Keratinocyte (primary cell): ENCODE data around the gene METTL25B. TPM values are rescaled to one million over a fixed set of nuclear protein-coding genes. Genes with fewer than 3 reads are reported as not detected.

Source experiments
- DNase-seq: peaks from one replicate; pipeline ENCODE4 v3.0.0-alpha.2; 2011; ENCODE audit warnings: low read depth, missing footprints, low spot score
- FAIRE-seq: peaks from 2 replicates; lab custom pipeline; 2011; peaks lifted over from hg19 to GRCh38; lab: Jason Lieb, UNC
- H2AFZ ChIP-seq: 2 replicates; pipeline ENCODE4 v1.6.0; 2012; ENCODE audit warnings: low read length, control low read depth, inconsistent platforms; ENCODE audit not compliant: control insufficient read depth
- H3K27ac ChIP-seq: 2 replicates; pipeline ENCODE4 v1.5.1; 2011; ENCODE audit warnings: low read length; ENCODE audit not compliant: control insufficient read depth, insufficient read depth
- H3K27me3 ChIP-seq: 3 replicates; pipeline ENCODE4 v1.6.0; 2011; ENCODE audit warnings: low read length; ENCODE audit not compliant: control insufficient read depth, insufficient read depth; ENCODE audit errors: extremely low read depth
- H3K36me3 ChIP-seq, 2 experiments: 2 replicates in 1 of 2; 3 replicates in 1 of 2; pipeline ENCODE4 v1.5.1; 2011; ENCODE audit warnings: low read length in 2 of 2, mild to moderate bottlenecking in 1 of 2; ENCODE audit not compliant: control insufficient read depth in 2 of 2, insufficient read depth in 2 of 2; ENCODE audit errors: extremely low read depth in 1 of 2
- H3K4me1 ChIP-seq: 3 replicates; pipeline ENCODE4 v1.5.1; 2011; ENCODE audit warnings: low read length; ENCODE audit not compliant: control insufficient read depth, insufficient read depth; ENCODE audit errors: extremely low read depth
- H3K4me2 ChIP-seq: 3 replicates; pipeline ENCODE4 v1.6.0; 2011; ENCODE audit warnings: low read depth, low read length; ENCODE audit not compliant: control insufficient read depth, insufficient read depth; ENCODE audit errors: extremely low read depth
- H3K4me3 ChIP-seq, 3 experiments: fragments of 200-600 bp in 1 of 3; sonication (generic) in 1 of 3; 2 replicates in 2 of 3; 3 replicates in 1 of 3; pipeline ENCODE4 v1.5.1; 2011 to 2016; ENCODE audit warnings: low read length in 3 of 3, mild to moderate bottlenecking in 3 of 3, control low read depth in 2 of 3, inconsistent platforms in 1 of 3, low read depth in 1 of 3, mixed read lengths in 1 of 3, mixed run types in 1 of 3, moderate library complexity in 1 of 3; ENCODE audit not compliant: control insufficient read depth in 2 of 3, insufficient read depth in 2 of 3; ENCODE audit errors: extremely low read depth in 1 of 3
- H3K79me2 ChIP-seq: 2 replicates; pipeline ENCODE4 v1.6.0; 2012; ENCODE audit warnings: low read length; ENCODE audit not compliant: control insufficient read depth, insufficient read depth
- H3K9ac ChIP-seq: 3 replicates; pipeline ENCODE4 v1.6.0; 2011; ENCODE audit warnings: low read length; ENCODE audit not compliant: control insufficient read depth, insufficient read depth; ENCODE audit errors: extremely low read depth
- H3K9me1 ChIP-seq: 3 replicates; pipeline ENCODE4 v1.6.0; 2011; ENCODE audit warnings: low read length; ENCODE audit not compliant: control insufficient read depth, insufficient read depth; ENCODE audit errors: extremely low read depth
- H3K9me3 ChIP-seq: 2 replicates; pipeline ENCODE4 v1.5.1; 2012; ENCODE audit warnings: low read depth, low read length; ENCODE audit not compliant: control insufficient read depth
- H4K20me1 ChIP-seq: 3 replicates; pipeline ENCODE4 v1.6.0; 2011; ENCODE audit warnings: low read length; ENCODE audit not compliant: control insufficient read depth, insufficient read depth; ENCODE audit errors: extremely low read depth
- EZH2 ChIP-seq: IDR thresholded peaks from one replicate; pipeline ENCODE4 v1.6.1; 2012; ENCODE audit warnings: inconsistent platforms, mild to moderate bottlenecking, low read length, moderate library complexity
- dilution Hi-C: fragments of 300-500 bp; cut with MboI; formaldehyde crosslinking; loops from one replicate; pipeline ENCODE4 v1.7.0; 2020; ENCODE audit warnings: low sequenced_read_pairs; ENCODE audit not compliant: extremely low pct_ligation_motif_present
- polyA plus RNA-seq, 5 experiments: library from polyadenylated mRNA; depleted of rRNA in 3 of 5; stranded (reverse) in 3 of 5; stranded (forward) in 1 of 5; unstranded in 1 of 5; fragments of >200 nt; gene quantifications; 1 replicate in 1 of 5; 2 replicates in 3 of 5; 3 replicates in 1 of 5; pipeline versions ENCODE4 v1.2.1 to v1.2.3, GENCODE V29; 2011 to 2012; ENCODE audit warnings: missing spikeins in 2 of 5, low read depth in 1 of 5, low replicate concordance in 1 of 5
- TF ChIP-seq, protein P1 (sequence below), 3 experiments: IDR thresholded peaks in 1 of 3; conservative IDR thresholded peaks in 1 of 3; optimal IDR thresholded peaks in 1 of 3; 2 replicates in 2 of 3; 3 replicates in 1 of 3; pipeline versions ENCODE3 to v1.5.1; 2011; ENCODE audit warnings: low read length in 3 of 3, mild to moderate bottlenecking in 3 of 3, moderate library complexity in 2 of 3, control low read depth in 1 of 3, inconsistent platforms in 1 of 3; ENCODE audit not compliant: insufficient read depth in 2 of 3; ENCODE audit errors: extremely low read depth in 1 of 3

The METTL25B gene
- polyA plus RNA-seq, 1 donor (not counting 4 experiments of a cell fraction or from before 2014, with no cell fraction given), result 6.0 TPM

DNA sequence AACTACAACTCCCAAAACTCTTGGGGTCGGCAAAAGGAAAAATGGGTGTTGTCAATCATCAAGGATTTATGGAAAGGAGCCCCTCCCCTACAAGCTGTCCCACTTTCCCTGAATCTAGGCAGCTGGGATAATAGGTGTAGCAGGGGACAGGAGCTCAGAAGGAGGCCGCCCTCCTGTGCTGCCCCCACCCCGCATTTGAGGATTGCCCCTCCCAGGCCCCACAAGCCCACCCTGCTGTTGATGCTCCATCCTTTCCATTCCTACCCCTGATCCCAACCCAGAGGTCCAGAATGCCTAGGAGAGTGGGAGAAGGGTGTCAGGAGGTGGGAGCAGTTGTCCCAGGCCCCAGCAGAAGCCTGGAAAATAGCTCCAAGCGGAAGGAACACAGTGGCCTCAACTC is 14.5 kb downstream of the METTL25B start:
- Histone ChIP-seq H3K4me3 (no peak overlapping the region), H3K27ac (no peak overlapping the region)
- dilution Hi-C loops, result no loop called here

DNA sequence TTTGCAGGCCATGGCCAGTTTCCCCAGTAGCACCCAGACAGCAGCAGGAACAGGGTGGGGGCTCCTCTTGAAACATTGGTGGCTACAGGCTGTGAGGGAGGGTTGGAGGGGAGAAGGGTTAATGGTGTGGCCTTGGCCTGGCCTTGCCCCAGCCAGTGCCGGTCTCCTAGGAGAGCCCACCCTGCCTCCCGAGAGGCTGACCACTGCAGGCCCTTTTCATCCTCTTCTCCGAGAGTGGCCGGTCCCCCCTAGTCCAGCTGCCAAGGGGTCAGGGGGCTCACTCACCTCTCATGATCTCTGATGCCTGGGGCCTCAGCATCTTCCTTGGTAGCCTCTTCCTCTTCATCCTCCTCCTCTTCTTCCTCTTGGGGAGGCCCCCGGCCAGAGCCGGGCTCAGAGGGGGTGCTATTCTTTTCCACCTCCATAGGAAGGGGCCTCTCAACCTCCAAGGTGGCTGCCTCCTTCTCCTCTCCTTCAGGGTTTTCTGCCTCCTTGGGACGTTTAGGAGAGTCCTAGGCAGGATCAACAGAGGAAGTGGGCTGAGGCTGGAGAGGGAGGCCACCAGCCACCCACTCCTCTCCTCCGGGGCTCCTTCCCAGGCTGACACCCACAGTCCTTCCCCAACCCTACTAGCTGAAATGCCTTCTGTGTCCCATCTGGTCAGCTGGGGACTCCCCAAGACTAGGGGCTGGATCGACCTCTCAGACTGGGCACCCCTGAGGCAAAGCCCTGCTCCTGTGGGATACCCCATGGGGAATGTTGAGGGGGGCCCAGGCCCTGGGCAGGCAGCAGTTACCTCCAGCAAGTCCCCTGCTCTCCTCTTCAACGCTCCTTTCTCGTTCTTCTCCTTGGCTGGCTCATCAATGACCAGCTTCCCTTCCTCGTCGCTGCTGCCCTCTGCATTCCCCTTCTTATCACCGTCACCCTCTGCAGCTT is 15.4 kb downstream of the METTL25B start:
- dilution Hi-C loops, result no loop called here

More for the DNA sequence above, 14.5 kb downstream of the METTL25B start:
- Histone ChIP-seq H3K9me3 (no peaks in the 10 kb centered on the region), H3K9ac (no peak overlapping the region), H3K36me3 (peaks cover 25 to 34% of the 10 kb centered on the region in 2 experiments), H3K79me2 (peaks cover 57% of the 10 kb centered on the region), H2AFZ (no peak overlapping the region), H4K20me1 (no peaks in the 10 kb centered on the region), H3K27me3 (no peaks in the 10 kb centered on the region), H3K4me1 (peaks cover 24% of the 10 kb centered on the region), H3K9me1 (no peaks in the 10 kb centered on the region), H3K4me2 (no peak overlapping the region)
- TF ChIP-seq, protein P1, sequence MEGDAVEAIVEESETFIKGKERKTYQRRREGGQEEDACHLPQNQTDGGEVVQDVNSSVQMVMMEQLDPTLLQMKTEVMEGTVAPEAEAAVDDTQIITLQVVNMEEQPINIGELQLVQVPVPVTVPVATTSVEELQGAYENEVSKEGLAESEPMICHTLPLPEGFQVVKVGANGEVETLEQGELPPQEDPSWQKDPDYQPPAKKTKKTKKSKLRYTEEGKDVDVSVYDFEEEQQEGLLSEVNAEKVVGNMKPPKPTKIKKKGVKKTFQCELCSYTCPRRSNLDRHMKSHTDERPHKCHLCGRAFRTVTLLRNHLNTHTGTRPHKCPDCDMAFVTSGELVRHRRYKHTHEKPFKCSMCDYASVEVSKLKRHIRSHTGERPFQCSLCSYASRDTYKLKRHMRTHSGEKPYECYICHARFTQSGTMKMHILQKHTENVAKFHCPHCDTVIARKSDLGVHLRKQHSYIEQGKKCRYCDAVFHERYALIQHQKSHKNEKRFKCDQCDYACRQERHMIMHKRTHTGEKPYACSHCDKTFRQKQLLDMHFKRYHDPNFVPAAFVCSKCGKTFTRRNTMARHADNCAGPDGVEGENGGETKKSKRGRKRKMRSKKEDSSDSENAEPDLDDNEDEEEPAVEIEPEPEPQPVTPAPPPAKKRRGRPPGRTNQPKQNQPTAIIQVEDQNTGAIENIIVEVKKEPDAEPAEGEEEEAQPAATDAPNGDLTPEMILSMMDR (optimal IDR thresholded peaks at IDR 0.05 in 1 of 3, IDR thresholded peaks at IDR 0.05 in 1 of 3, conservative IDR thresholded peaks at IDR 0.05 in 1 of 3; ENCODE audit: extremely low read depth in 1 of 3, insufficient read depth in 2 of 3, low read length in 3 of 3), result no peak
- TF ChIP-seq EZH2, result no peak
- FAIRE-seq (no peak), DNase-seq (no peak)

More for the DNA sequence above, 15.4 kb downstream of the METTL25B start:
- no peak overlapping the region for H3K27ac ChIP-seq
- DNase-seq (no peak), FAIRE-seq (no peak)
- H3K4me1 ChIP-seq, result peaks cover 32% of the 10 kb centered on the region
- no peak overlapping the region for H3K9ac ChIP-seq
- no peak overlapping the region for H3K4me3 ChIP-seq
- no peak for TF ChIP-seq EZH2
- TF ChIP-seq, protein P1 (optimal IDR thresholded peaks at IDR 0.05 in 1 of 3, IDR thresholded peaks at IDR 0.05 in 1 of 3, conservative IDR thresholded peaks at IDR 0.05 in 1 of 3; ENCODE audit: extremely low read depth in 1 of 3, insufficient read depth in 2 of 3, low read length in 3 of 3), result no peak
- peaks cover 17 to 29% of the 10 kb centered on the region in 2 experiments for H3K36me3 ChIP-seq
- H3K79me2 ChIP-seq, result peaks cover 60% of the 10 kb centered on the region
- H3K9me1 ChIP-seq, result no peaks in the 10 kb centered on the region
- no peaks in the 10 kb centered on the region for H3K9me3 ChIP-seq
- H3K4me2 ChIP-seq, result no peak overlapping the region
- H2AFZ ChIP-seq, result no peak overlapping the region
- H4K20me1 ChIP-seq, result no peaks in the 10 kb centered on the region
- H3K27me3 ChIP-seq, result no peaks in the 10 kb centered on the region
